HS-27A (cell line): ENCODE results near the gene ODC1.
"Not testable (repeated sequence)": the region's sequence is repeated elsewhere in the genome, so short reads cannot be mapped to it uniquely, and the experiment has no call there.

Experiments used
- DNase-seq: peaks from one replicate; pipeline ENCODE4 v3.0.0-alpha.2; 2012; ENCODE audit warnings: low read depth, missing footprints

Gene ODC1

DNA sequence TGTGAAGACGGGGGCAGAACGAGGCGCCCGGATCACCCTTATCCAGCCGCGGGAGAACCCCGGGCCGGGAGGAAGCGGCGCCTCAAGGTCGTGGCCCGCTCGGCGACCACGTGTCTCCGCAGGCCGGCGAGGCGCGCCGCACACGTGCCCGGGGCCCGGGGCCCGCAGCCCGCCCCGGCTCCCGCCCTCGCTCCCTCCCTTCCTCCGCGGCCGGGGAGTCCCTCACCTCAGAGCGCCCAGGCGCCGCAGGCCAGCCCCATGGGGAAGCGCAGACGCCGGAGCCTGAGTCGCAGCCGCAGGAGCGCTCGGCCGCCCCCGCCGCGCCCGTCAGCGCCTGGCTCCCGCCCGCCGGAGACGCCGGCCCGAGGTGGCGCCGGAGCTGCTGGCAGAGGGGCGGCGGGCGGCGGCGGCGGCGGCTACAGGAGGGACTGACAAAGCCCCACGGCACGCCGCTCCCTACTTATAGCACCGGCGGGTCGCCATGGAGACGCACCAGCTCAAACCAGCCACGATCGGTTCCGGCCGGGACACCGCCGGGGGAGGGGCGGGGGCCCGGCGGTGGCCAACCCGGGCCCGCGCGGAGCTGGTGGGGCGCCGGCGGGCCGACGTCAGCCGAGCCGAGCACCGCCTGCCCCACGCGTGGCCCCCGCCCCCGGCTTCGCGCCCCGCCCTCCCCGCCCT, at the start of gene ODC1:
Gene ODC1, minus strand, starts transcription at position 433 of the 681 bp plus-strand sequence. CDS start 3,295 bp downstream, outside the sequence.
- peak; percentile 95 for DNase-seq

DNA sequence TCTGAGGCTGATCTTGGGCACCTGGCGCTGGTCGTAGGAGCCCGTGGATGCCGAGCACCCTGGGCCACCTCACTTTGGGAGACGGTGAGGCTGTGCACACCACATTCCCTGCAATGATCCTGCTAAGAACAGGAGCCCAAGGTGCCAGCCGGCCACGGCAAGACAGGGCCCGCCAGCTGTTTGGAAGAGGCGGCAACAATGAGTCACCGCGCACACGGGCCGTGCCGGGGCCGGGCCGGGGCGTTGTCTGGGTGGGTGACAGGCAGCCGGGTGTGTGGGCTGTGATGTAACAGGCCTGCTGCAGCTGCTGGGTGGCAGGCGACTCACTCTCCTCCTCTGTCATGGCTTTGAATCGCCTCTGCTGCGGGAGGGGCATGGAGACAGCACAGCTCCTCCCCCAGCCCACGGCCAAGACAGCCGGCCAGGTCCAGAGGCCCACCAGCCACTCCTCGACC, 49.7 kb upstream of the ODC1 start:
- peak; percentile 81 for DNase-seq

DNA sequence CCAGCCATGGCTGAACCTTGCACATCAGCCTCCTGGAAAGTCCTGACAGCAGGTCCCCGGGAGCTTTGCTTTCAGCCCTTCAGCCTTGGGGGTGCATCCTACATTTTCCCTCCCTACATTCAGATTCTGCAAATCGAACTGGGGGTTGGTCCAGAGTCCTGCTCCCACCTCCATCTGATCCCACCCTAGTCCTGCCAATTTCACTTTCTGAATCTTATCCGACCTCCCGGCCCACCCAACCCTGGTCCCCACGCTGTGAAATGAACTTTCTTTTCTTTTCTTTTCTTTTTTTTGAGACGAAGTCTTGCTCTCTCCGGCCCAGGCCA, 47.8 kb upstream of the ODC1 start:
- no peak for DNase-seq

DNA sequence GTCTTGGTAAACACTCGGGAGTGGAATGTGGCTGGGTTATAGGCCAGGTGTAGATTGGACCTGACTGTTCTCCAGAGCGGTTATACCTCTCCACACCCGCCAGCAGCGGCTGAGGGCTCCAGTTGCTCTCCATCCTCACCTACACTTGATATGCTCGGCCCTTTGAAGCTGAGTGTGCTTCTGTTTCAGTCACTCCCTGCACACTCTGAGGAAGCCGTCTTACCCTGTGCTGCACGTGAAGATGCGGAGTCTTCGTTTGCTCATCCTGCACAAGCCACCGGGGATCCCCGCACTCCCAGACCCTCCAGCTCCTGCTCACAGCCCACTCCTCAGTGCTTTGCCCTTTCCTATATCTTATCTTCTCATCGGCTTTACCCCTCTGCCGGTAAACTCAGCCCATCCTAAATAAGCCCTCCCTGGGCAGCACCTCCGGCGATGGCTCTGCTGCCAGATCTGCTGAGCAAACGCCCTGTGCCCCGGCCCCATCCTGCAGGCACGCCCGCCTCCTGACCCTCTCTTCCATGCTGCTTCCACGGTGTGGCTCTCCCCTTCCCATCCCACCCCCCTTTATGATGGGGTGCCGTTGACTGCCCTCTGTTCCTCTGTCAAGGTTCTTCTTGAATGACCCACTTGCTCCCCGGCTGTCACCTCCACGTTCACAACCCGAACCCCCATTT, 47.3 kb upstream of the ODC1 start:
- no peak for DNase-seq

DNA sequence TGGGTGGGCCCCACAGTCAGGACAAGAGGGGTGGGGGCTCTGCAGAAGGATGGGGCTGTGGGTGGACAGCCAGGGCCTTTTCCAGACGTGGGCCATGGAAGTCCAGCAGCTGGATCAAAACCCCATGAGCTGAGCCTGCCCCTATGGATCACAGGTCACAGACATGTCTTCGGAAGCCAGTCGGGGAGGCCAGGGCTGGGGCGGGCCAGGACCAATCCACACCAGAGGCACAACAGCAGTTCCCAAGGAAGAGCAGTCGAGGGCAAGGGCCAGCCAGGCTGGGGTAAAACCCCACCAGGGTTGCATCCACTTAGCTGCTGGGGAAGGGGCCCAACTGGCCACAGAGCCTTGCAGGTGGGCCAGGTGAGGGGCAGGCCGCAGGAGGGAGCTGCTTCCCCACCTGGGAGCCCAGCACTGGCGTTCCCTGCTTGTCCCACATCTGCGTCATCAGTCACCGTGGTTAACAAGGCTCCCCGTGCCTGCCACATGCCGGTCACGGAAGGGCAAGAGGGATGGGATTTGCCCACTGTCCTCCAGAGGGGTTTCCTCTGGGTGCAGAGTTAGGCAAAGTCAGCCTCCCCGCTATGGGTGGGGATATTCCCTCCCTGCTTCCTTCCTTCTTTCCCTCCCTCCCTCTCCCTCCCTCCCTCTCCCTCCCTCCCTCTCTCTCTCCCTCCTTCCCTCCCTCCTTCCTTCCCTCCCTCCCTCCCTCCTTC, 46.4 kb upstream of the ODC1 start:
- DNase-seq, result no peak

DNA sequence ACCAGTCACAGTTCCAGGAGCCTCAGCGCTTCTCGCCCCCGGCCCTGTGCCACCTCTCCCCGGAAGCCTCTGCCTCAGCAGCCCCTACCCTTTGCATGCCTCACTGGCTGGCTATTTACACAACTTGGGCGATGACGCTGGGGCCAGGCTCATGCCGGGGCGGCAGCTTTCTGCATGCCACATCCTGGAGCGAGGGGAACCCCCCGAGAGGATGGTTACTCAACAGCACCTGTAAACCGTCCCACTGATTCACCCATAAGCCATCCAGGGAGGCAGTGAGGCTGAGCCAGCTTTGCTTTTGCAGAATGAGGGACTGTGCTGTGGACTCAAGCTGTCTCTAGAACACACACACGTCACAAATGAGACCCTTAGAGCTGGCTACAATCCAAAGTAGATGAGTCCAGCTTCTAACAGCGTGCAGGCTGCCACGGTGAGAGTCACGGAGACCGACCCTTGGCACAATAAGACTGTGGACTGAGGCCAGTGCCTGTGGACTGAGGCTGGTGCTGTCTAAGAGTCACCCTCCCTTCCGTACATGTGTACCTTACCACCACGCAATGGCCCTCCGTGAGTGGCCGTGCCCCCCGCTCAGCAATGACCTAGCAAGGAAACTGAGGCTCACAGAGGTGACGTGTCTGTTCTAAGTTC, 45.6 kb upstream of the ODC1 start:
- DNase-seq, result peak; percentile 77

DNA sequence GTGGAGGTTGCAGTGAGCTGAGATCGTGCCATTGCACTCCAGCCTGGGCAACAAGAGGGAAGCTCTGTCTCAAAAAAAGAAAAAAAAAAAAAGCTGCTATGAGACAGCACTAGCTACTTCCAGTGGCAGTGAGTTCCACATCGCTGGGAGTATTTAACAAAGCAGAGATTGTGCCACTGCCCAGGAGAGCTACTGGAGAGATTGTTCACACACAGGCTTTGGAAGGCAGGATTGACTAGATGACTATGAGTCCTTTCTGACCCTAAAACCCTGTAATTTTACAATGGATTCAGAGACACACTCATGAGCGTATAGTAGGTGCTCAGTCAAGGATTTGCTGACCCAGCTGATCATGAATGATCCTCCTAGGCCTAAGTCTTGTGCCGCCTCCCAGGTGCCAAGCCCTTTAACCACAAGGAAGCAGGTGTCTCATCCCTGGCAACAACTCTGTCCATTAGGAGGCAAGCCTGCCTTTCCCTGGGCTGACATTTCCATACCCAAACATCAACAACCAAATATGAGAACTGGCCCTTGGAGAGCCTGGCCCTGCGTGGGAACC, 45.0 kb upstream of the ODC1 start:
- no peak for DNase-seq

DNA sequence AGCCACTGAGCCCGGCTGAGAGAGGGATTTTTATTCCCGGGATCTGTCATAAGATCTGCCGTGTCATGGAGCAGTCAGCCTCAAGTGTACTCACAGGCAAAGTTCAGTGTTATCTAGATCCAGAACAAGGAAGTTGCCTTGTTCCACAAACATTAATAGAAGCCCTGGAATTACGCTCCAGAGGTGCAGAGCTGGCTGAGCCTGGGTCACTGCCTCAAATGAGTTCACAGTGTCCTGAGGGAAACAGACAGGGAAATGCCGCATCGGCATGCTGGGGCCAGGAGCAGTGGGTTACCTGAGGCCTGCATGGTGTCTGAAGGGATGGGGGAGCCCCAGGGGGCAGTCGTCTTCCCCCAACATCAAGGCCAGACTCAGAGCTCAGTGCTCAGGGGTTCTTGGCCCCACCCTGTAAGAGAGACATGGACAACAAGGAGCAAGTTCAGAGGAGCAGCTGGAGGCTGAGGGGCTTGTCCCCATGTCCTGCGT, 42.7 kb upstream of the ODC1 start:
- DNase-seq, result no peak

DNA sequence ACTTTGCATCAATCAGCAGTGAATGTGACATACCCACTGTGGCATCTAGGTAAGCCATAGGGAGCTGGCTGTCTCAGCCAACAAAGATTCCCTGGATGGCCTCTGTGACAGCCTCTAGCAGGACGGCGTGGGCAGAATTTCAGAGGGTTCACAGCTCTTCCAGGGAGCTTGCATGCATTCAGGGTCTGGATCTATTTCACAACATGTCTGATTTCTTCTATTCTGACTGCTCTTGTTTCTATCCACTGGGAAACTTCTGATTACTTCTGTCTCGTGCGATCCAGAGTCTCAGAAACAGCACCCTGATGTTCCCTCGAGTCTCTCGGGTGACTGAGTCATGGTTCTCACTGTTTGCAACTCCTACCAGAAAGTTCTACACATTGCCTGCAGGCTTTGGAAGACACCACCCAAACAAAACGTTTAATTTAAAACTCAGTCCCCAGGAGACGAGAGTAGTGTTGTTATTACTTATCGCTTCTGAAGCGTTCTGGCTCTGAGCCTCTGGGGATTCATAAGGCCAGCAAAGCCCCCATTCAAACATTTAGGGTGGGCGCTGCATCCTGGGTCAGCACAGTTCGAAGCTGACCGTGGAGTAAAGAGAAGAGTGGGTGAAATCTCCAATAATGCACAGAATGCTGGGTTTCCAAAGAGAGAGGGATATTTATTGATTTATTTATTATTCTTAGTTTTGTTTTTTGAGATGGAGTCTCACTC, 41.9 kb upstream of the ODC1 start:
- no peak for DNase-seq

DNA sequence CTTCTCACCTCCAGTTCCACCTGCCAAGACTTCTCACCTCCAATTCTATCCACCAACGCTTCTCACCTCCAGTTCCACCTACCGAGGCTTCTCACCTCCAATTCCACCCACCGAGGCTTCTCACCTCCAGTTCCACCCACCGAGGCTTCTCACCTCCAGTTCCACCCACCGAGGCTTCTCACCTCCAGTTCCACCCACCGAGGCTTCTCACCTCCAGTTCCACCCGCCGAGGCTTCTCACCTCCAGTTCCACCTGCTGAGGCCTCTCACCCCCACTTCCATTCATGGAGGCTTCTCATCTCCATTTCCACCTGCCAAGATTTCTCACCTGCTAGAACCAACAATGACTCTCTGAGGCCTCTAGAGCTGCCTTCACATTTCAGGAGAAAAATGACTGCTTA, 40.0 kb upstream of the ODC1 start:
- DNase-seq, result not testable (repeated sequence)

DNA sequence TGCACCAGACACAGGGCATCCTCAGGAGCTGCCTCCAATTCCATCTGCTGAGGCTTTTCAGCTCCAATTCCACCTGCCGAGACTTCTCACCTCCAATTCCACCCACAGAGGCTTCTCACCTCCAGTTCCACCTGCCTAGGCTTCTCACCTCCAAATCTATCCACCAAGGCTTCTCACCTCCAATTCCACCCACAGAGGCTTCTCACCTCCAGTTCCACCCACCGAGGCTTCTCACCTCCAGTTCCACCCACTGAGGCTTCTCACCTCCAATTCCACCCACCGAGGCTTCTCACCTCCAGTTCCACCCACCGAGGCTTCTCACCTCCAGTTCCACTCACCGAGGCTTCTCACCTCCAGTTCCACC, 39.6 kb upstream of the ODC1 start:
- DNase-seq, result not testable (repeated sequence)

DNA sequence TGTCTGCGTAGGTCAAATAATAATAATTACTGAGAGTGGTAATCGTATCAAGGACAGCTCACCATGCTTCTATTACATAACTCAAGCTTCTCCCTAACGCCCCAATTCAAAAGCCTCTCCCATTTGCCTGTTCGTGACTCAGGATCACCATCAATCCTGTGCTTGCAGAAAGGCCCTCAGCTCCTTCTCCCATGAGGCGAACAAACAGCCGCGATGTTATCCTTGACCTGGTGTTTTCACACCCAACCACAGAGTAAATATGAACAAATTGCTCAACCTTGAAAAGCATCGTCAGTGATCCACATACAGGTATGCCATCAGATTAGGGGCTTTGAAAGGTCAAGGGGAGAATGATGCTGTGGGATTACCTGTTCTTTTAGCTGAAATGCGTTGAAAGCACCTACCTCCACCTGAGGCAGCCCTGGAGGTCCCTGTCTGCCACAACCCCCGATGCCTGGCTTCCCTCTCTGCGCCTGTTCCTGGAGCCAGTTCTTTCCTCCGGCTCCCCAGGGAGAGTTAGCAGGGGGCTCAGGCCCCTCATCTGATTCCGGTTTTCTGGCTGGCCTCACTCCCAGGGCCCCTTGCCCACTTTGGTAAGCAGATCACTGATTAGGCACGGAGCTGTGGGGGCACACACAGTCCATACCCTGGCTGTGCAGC, 39.1 kb upstream of the ODC1 start:
- DNase-seq, result no peak

DNA sequence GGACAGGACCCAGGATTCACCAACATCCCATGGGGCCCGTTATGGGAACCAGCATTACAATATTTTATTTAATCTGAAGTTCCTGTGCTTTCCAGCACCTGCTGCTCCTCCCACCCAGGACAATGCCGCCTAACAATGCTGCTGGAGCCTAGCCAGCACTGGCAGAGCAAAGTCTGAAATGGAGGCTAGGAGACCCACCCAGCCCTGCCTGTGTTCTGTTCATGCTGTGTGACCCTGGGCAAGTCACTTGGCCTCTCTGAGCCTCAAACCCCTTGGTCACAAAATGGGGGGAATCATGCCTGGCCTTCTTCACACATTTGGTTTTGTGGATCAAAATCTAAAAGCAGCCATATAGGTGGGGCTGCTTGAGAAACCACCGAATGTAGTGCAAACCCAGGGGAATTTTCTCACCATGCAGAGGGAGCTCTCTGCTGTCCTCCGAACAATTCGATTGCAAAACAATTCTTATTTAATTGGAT, 38.5 kb upstream of the ODC1 start:
- DNase-seq, result no peak

DNA sequence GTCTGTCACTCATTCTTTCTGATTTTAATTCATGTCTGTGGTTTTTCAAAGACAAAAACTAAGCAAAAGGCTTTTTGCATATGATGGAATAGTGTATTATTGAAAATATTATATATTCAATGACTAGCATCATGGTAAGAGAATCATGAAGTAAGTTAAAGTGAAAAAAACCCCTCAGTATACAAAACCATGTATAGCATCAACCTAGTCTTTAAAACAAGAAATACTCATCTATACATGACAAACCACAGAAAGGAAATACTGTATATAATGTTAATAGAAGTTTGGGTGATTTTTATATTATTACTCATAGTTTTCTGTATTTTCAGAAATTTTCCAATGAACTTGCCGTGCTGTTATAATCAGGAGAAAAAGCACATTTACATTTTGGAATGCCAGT, 38.0 kb upstream of the ODC1 start:
- no peak for DNase-seq

DNA sequence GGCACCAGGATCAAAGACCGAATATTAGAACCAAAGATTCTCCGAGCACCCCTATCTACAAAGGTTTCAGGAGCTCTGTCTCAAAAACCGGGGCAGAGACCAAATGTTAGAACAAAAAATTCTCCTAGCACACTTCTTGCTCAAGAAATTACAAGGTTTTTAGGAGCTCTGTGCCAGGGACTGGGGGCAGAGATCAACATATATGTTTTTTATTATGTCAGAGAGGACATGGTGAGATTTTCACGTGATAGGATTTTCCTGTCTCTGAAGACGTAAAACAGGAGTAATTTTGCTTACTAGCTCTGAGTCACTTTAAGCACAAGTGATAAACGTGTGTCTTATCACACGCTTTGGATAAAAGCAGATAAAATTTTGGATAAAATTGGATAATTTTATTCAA, 34.8 kb upstream of the ODC1 start:
- DNase-seq, result no peak

DNA sequence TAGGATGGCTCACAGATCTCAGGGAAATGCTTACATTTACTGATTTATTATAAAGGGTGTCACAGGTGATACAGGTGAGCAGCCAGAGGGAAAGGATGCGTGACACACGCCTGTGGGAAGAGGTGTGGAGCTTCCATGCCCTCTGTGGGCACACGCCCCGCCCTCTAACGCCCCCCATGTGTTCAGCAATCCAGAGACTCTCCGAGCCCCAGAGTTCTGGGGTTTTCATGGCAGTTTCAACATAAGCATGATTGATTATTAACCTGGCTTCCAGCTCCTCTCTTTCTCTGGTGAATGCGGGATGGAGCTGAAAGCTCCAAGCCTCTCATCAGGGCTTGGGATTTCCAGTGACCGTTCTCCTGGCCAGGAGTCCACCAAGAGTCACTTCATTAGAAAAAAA, 34.3 kb upstream of the ODC1 start:
- no peak for DNase-seq

DNA sequence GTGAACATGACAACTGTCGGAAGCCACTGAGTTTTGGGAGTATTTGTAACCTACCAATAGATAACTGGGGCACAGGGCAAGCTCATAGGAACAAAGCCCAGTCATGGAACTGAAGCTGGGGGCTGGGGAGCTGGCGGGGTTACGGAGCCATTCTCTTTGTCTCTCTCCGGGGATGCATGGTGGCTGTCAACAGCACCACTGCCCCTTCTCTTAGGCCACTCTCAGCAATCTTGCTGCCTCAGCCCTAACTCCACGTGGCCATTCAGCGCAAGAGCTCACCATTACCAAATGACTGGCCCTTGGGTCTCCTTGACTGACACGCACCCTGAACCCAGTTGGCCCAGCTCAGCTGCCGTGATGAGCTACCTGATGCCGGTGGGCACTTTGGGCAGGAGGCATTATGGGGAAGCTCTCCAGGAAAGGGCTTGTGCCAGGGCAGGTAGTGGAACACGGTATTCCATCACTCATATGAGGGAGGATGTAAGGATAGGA, 33.6 kb upstream of the ODC1 start:
- DNase-seq, result no peak

DNA sequence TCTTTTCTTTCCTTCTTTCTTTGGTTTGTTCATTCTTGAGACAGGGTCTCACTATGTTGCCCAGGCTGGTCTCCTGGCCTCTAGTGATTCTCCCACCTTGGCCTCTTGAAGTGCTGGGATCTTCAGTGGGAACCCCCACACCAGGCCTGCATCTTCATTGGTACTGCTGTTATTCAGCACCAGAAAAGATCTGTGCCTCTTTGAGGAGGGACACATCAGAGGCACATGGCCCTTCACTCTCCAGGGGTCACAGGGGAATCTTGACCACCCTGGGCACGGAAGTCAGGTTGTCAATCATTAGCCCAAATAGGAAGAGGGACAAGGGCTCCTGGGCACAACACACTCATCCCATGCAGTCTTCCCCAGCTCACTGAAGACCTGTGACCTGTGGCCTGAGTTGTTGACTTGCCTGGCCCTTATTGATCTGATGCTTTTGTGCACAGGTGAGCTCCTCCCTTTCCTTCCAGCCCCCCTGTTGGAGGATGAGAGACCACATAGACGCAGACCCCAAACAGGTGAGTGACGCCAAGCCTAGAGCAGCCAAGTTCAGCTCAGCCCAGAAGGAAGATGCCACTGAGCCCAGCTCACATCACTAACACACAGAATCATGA, 33.0 kb upstream of the ODC1 start:
- no peak for DNase-seq

DNA sequence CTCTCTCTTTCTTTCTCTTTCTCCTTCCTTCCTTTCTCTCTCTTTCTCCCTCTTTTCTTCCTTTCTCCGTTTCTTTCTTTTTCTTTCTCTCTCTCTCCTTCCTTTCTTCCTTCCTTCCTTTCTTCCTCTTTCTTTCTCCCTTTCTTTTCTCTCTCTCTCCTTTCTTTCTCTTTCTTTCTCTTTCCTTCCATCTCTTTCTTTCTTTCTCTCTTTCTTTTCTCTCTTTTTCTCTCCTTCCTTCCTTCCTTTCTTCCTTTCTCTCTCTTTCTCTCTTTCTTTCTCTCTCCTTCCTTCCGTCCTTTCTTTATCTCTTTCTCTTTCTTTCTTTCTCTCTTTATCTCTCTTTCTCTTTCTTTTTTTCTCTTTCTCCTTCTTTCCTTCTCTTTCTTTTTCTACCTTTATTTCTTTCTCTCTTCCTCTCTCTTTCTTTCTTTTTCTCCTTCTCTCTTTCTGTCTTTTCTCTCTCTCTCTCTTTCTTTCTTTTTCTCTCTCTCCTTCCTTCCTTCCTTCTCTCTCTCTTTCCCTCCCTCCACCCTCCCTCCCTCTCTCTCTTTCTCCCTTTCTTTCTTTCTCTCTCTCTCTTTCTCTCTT, 32.3 kb upstream of the ODC1 start:
- no peak for DNase-seq

DNA sequence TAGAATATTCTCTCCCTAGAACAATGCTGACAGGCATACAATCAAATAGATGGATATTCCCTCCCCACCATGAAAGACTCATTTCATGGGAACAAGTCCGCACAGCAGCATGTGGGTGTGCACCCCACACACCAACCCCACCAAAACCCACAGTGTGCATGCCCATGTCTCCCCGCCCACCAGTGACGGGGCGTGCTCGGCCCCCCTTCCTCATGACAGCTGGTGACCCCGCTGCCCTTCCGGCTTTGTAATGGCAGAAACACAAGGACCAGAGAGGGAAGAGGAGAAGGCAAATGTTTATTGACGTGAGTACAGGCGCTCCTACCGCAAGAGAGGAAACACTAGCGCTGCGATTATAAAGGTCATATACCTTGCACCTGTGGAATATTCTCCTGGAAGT, 30.8 kb upstream of the ODC1 start:
- no peak for DNase-seq
